Liver (tissue), 9 donors: ENCODE results near the gene VENTX. TPM values are rescaled to one million over a fixed set of nuclear protein-coding genes. Genes with fewer than 3 reads are reported as not detected.

ENCODE experiments used
- DNase-seq: peaks from one replicate; pipeline ENCODE4 v3.0.0-alpha.2; 2017; ENCODE audit warnings: low spot score
- H3K27ac ChIP-seq, 2 donors: one replicate each; pipeline ENCODE4 v1.7.0; 2013; ENCODE audit warnings: inconsistent platforms in 2 of 2, low read length in 2 of 2, control low read depth in 1 of 2, low read depth in 1 of 2, mild to moderate bottlenecking in 1 of 2
- H3K27me3 ChIP-seq, 4 donors: one replicate each; pipeline versions ENCODE4 v1.6.1 to v1.7.0; 2013; ENCODE audit warnings: low read length in 3 of 4, inconsistent platforms in 1 of 4, mild to moderate bottlenecking in 1 of 4, moderate library complexity in 1 of 4; ENCODE audit not compliant: control insufficient read depth in 4 of 4, insufficient read depth in 4 of 4
- H3K36me3 ChIP-seq, 4 donors: one replicate each; pipeline versions ENCODE4 v1.6.1 to v1.7.0; 2013; ENCODE audit warnings: low read length in 3 of 4, mild to moderate bottlenecking in 3 of 4, low read depth in 1 of 4, moderate library complexity in 1 of 4; ENCODE audit not compliant: control insufficient read depth in 4 of 4, insufficient read depth in 3 of 4
- H3K4me1 ChIP-seq, 4 donors: one replicate each; pipeline versions ENCODE4 v1.6.1 to v1.7.0; 2013; ENCODE audit warnings: low read length in 3 of 4, mild to moderate bottlenecking in 3 of 4, moderate library complexity in 1 of 4; ENCODE audit not compliant: control insufficient read depth in 4 of 4, insufficient read depth in 4 of 4
- H3K4me3 ChIP-seq, 3 donors: one replicate each; pipeline versions ENCODE4 v1.6.1 to v1.7.0; 2013; ENCODE audit warnings: low read length in 3 of 3, control low read depth in 1 of 3, low read depth in 1 of 3, mild to moderate bottlenecking in 1 of 3
- H3K9ac ChIP-seq, 2 donors: one replicate each; pipeline ENCODE4 v1.7.0; 2013; ENCODE audit warnings: low read length in 2 of 2, mild to moderate bottlenecking in 2 of 2, moderate library complexity in 2 of 2, control low read depth in 1 of 2, low read depth in 1 of 2
- H3K9me3 ChIP-seq, 4 donors: one replicate each; pipeline versions ENCODE4 v1.6.1 to v1.7.0; 2013; ENCODE audit warnings: low read length in 3 of 4; ENCODE audit not compliant: control insufficient read depth in 4 of 4
- EGR1 ChIP-seq, 2 donors: IDR thresholded peaks; 2 replicates each; pipeline ENCODE4 v1.6.1; 2016 to 2018; ENCODE audit warnings: antibody characterized with exemption in 2 of 2, low read depth in 2 of 2
- FOXA1 ChIP-seq: IDR thresholded peaks from 2 replicates; pipeline ENCODE4 v1.6.1; 2016; ENCODE audit warnings: antibody characterized with exemption
- FOXA2 ChIP-seq: IDR thresholded peaks from 2 replicates; pipeline ENCODE4 v1.6.1; 2016; ENCODE audit warnings: antibody characterized with exemption
- GABPA ChIP-seq, 2 donors: IDR thresholded peaks in 1 of 2; conservative IDR thresholded peaks in 1 of 2; 2 replicates each; pipeline ENCODE4 v1.6.1; 2016; ENCODE audit warnings: antibody characterized with exemption in 2 of 2, mild to moderate bottlenecking in 1 of 2, moderate library complexity in 1 of 2
- HNF4A ChIP-seq, 2 donors: conservative IDR thresholded peaks; 2 replicates each; pipeline ENCODE4 v1.6.1; 2016; ENCODE audit warnings: antibody characterized with exemption in 2 of 2, mild to moderate bottlenecking in 2 of 2
- HNF4G ChIP-seq: IDR thresholded peaks from 2 replicates; pipeline ENCODE4 v1.6.1; 2016; ENCODE audit warnings: antibody characterized with exemption
- JUND ChIP-seq, 2 donors: IDR thresholded peaks; 2 replicates each; pipeline ENCODE4 v1.6.1; 2016; ENCODE audit warnings: antibody characterized with exemption in 2 of 2
- NR2F2 ChIP-seq: IDR thresholded peaks from 2 replicates; pipeline ENCODE4 v1.6.1; 2016; ENCODE audit warnings: antibody characterized with exemption
- RAD21 ChIP-seq, 2 donors: IDR thresholded peaks; 2 replicates each; pipeline ENCODE4 v1.6.1; 2016; ENCODE audit warnings: antibody characterized with exemption in 2 of 2, mild to moderate bottlenecking in 2 of 2
- RXRA ChIP-seq, 2 donors: IDR thresholded peaks; 2 replicates each; pipeline ENCODE4 v1.6.1; 2017 to 2018; ENCODE audit warnings: antibody characterized with exemption in 2 of 2, mild to moderate bottlenecking in 1 of 2
- SP1 ChIP-seq: IDR thresholded peaks from 2 replicates; pipeline ENCODE4 v1.6.1; 2018; ENCODE audit warnings: antibody characterized with exemption, mild to moderate bottlenecking
- TAF1 ChIP-seq: conservative IDR thresholded peaks from 2 replicates; pipeline ENCODE4 v1.6.1; 2016; ENCODE audit warnings: antibody characterized with exemption, mild to moderate bottlenecking
- YY1 ChIP-seq: IDR thresholded peaks from 2 replicates; pipeline ENCODE4 v1.6.1; 2016; ENCODE audit warnings: antibody characterized with exemption, mild to moderate bottlenecking
- whole genome bisulfite sequencing: extraction: QIAGEN DNeasy Blood & Tissue Kit; methylation state at CpG from one replicate; pipeline ENCODE4 v1.1.7; 2013; 5-methylcytosine and 5-hydroxymethylcytosine counted together
- polyA plus RNA-seq, 2 donors: library from polyadenylated mRNA; stranded (reverse) in 1 of 2; unstranded in 1 of 2; fragments of 200-250 nt in 1 of 2; fragments of >200 nt in 1 of 2; fragmentation: Nextera tagmentation in 1 of 2; extraction: Ambion mirVana in 1 of 2; gene quantifications; one replicate each; pipeline versions ENCODE4 v1.2.1 to v1.2.3, GENCODE V29; 2013 to 2015
- total RNA-seq, 2 donors: library from RNA; depleted of rRNA; stranded (reverse); fragments of >200 nt; gene quantifications; one replicate each; pipeline ENCODE4 v1.2.3, GENCODE V29; 2014
- TF ChIP-seq, protein P1 (sequence below): IDR thresholded peaks from 2 replicates; pipeline ENCODE4 v1.6.1; 2016; ENCODE audit warnings: antibody characterized with exemption
- TF ChIP-seq, protein P2 (sequence below): IDR thresholded peaks from 2 replicates; pipeline ENCODE4 v1.6.1; 2016; ENCODE audit warnings: antibody characterized with exemption
- TF ChIP-seq, protein P3 (sequence below): fragments of 150-350 bp; IDR thresholded peaks from 2 replicates; pipeline ENCODE4 v1.5.1; 2017; ENCODE audit warnings: improper control_type of control experiment, low read depth, low read length; ENCODE audit not compliant: missing input control
- TF ChIP-seq, protein P4 (sequence below): IDR thresholded peaks from 2 replicates; pipeline ENCODE4 v1.6.1; 2016; ENCODE audit warnings: antibody characterized with exemption, mild to moderate bottlenecking
- TF ChIP-seq, protein P5 (sequence below): IDR thresholded peaks from 2 replicates; pipeline ENCODE4 v1.6.1; 2016; ENCODE audit warnings: antibody characterized with exemption
- donor health status: healthy.
- donor health status: healthy.
- donor health status: healthy.
- donor health status: healthy.
- donor health status: healthy.

Gene VENTX
- total and polyA plus RNA-seq, 4 donors: 0.05 to 0.25 (median 0.09) TPM

DNA sequence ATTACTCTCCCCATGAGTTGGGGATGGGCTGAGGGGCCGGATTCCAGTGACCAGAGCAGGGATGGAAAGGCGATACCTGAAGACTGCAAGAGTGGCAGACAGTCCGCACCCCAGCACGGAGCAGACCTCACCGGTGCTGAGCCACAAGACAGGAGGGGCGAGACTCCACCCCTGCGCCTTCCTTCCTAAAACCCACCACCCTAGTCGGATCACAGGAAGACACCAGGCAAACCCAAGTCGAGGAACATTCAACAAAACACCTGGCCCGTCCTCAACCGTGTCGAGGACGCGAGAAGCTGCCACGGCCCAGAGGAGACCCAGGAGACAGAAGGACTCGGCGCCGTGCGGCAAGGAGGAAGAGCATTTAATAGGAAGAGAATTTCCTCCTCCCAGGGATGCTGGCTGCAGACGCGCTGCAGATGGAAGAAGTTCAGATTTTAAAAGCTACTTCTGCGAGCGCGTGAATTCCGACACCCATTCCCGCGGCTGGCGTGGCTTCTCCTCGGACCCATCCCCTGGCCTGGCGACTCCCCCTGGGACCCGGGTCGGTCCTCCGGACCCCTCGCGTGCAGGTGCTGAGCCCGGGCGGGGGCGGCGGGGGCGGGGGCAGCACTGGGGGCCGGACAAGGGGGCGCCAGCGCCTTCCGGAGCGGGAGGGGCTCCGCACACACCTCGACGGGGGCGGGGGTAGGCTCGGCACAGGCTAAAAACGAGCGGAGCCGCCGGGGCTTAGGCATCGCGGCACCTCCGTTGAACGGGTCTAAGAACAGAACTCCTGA lies 8.2 kb upstream of the VENTX start:
- no peak overlapping the region for H3K9ac ChIP-seq
- TF ChIP-seq YY1 (no peak), SP1 (no peak), GABPA (IDR thresholded peaks at IDR 0.05 in 1 of 2, conservative IDR thresholded peaks at IDR 0.05 in 1 of 2) (no peak), RXRA (IDR thresholded peaks at IDR 0.05) (no peak), HNF4A (conservative IDR thresholded peaks at IDR 0.05) (no peak), FOXA1 (no peak), JUND (IDR thresholded peaks at IDR 0.05) (no peak), HNF4G (no peak), NR2F2 (no peak), FOXA2 (no peak), EGR1 (IDR thresholded peaks at IDR 0.05; ENCODE audit: low read depth in 2 of 2) (no peak), RAD21 (IDR thresholded peaks at IDR 0.05) (no peak), TAF1 (no peak)
- TF ChIP-seq, protein P1, sequence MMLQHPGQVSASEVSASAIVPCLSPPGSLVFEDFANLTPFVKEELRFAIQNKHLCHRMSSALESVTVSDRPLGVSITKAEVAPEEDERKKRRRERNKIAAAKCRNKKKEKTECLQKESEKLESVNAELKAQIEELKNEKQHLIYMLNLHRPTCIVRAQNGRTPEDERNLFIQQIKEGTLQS: no peak
- TF ChIP-seq, protein P2, sequence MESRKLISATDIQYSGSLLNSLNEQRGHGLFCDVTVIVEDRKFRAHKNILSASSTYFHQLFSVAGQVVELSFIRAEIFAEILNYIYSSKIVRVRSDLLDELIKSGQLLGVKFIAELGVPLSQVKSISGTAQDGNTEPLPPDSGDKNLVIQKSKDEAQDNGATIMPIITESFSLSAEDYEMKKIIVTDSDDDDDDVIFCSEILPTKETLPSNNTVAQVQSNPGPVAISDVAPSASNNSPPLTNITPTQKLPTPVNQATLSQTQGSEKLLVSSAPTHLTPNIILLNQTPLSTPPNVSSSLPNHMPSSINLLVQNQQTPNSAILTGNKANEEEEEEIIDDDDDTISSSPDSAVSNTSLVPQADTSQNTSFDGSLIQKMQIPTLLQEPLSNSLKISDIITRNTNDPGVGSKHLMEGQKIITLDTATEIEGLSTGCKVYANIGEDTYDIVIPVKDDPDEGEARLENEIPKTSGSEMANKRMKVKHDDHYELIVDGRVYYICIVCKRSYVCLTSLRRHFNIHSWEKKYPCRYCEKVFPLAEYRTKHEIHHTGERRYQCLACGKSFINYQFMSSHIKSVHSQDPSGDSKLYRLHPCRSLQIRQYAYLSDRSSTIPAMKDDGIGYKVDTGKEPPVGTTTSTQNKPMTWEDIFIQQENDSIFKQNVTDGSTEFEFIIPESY: no peak
- TF ChIP-seq, protein P3, sequence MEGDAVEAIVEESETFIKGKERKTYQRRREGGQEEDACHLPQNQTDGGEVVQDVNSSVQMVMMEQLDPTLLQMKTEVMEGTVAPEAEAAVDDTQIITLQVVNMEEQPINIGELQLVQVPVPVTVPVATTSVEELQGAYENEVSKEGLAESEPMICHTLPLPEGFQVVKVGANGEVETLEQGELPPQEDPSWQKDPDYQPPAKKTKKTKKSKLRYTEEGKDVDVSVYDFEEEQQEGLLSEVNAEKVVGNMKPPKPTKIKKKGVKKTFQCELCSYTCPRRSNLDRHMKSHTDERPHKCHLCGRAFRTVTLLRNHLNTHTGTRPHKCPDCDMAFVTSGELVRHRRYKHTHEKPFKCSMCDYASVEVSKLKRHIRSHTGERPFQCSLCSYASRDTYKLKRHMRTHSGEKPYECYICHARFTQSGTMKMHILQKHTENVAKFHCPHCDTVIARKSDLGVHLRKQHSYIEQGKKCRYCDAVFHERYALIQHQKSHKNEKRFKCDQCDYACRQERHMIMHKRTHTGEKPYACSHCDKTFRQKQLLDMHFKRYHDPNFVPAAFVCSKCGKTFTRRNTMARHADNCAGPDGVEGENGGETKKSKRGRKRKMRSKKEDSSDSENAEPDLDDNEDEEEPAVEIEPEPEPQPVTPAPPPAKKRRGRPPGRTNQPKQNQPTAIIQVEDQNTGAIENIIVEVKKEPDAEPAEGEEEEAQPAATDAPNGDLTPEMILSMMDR: no peak
- TF ChIP-seq, protein P4, sequence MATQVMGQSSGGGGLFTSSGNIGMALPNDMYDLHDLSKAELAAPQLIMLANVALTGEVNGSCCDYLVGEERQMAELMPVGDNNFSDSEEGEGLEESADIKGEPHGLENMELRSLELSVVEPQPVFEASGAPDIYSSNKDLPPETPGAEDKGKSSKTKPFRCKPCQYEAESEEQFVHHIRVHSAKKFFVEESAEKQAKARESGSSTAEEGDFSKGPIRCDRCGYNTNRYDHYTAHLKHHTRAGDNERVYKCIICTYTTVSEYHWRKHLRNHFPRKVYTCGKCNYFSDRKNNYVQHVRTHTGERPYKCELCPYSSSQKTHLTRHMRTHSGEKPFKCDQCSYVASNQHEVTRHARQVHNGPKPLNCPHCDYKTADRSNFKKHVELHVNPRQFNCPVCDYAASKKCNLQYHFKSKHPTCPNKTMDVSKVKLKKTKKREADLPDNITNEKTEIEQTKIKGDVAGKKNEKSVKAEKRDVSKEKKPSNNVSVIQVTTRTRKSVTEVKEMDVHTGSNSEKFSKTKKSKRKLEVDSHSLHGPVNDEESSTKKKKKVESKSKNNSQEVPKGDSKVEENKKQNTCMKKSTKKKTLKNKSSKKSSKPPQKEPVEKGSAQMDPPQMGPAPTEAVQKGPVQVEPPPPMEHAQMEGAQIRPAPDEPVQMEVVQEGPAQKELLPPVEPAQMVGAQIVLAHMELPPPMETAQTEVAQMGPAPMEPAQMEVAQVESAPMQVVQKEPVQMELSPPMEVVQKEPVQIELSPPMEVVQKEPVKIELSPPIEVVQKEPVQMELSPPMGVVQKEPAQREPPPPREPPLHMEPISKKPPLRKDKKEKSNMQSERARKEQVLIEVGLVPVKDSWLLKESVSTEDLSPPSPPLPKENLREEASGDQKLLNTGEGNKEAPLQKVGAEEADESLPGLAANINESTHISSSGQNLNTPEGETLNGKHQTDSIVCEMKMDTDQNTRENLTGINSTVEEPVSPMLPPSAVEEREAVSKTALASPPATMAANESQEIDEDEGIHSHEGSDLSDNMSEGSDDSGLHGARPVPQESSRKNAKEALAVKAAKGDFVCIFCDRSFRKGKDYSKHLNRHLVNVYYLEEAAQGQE: no peak
- TF ChIP-seq, protein P5, sequence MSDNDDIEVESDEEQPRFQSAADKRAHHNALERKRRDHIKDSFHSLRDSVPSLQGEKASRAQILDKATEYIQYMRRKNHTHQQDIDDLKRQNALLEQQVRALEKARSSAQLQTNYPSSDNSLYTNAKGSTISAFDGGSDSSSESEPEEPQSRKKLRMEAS: no peak
- no peaks in the 10 kb centered on the region for H3K9me3 ChIP-seq
- no peak overlapping the region for H3K27ac ChIP-seq
- H3K4me3 ChIP-seq: no peak overlapping the region
- 7% methylated on average over 58 of the region's 58 CpGs for WGBS
- no peak for DNase-seq
- peaks cover 3 to 21% (median 5%) of the 10 kb centered on the region in 4 donors for H3K27me3 ChIP-seq
- H3K36me3 ChIP-seq: no peaks in the 10 kb centered on the region
- H3K4me1 ChIP-seq: peaks cover 0 to 5% (median 2%) of the 10 kb centered on the region in 4 donors
